ENCODE results near the gene PICALM.
"Not testable (repeated sequence)": the region's sequence is repeated elsewhere in the genome, so short reads cannot be mapped to it uniquely, and the experiment has no call there.

The PICALM gene

GRCh38 chr11:86068951-86069407 is at the start of gene PICALM:
TSS of gene PICALM (minus strand) at chr11:86069084. CDS start at chr11:86068780, 304 bp downstream.
- H3K4me3 ChIP-seq (ENCODE audit: low read depth, low read length) = peak within 1 kb of the TSS; percentile 96

GRCh38 chr11:86118253-86118652 is 49.4 kb upstream of the PICALM start:
- no peak overlapping the region for H3K4me3 ChIP-seq (ENCODE audit: low read depth, low read length)
- DNase-seq (ENCODE audit: low read depth) = no peak

More at GRCh38 chr11:86068951-86069407, at the start of gene PICALM:
- peak; percentile 97 for DNase-seq (ENCODE audit: low read depth)

- DNase-seq (ENCODE audit: low read depth) = no peak
These were observed 48.8 kb upstream of the PICALM start for GRCh38 chr11:86117712-86118063.

GRCh38 chr11:86117001-86117711 is 48.3 kb upstream of the PICALM start:
- H3K4me3 ChIP-seq (ENCODE audit: low read depth, low read length) = no peak overlapping the region
- no peak for DNase-seq (ENCODE audit: low read depth)

More at GRCh38 chr11:86117712-86118063, 48.8 kb upstream of the PICALM start:
- no peak overlapping the region for H3K4me3 ChIP-seq (ENCODE audit: low read depth, low read length)

GRCh38 chr11:86116386-86116726 is 47.5 kb upstream of the PICALM start:
- peak; percentile 61 for DNase-seq (ENCODE audit: low read depth)
- no peak overlapping the region for H3K4me3 ChIP-seq (ENCODE audit: low read depth, low read length)

GRCh38 chr11:86115542-86116385 is 46.9 kb upstream of the PICALM start:
- no peak overlapping the region for H3K4me3 ChIP-seq (ENCODE audit: low read depth, low read length)
- no peak for DNase-seq (ENCODE audit: low read depth)

- no peak for DNase-seq (ENCODE audit: low read depth)
These were observed 40.2 kb upstream of the PICALM start for GRCh38 chr11:86108890-86109638.

GRCh38 chr11:86108191-86108590 is 39.3 kb upstream of the PICALM start:
- DNase-seq (ENCODE audit: low read depth) = no peak
- no peak overlapping the region for H3K4me3 ChIP-seq (ENCODE audit: low read depth, low read length)

More at GRCh38 chr11:86108890-86109638, 40.2 kb upstream of the PICALM start:
- H3K4me3 ChIP-seq (ENCODE audit: low read depth, low read length) = no peak overlapping the region

- no peak overlapping the region for H3K4me3 ChIP-seq (ENCODE audit: low read depth, low read length)
- DNase-seq (ENCODE audit: low read depth) = no peak
These were observed 38.0 kb upstream of the PICALM start for GRCh38 chr11:86106916-86107315.

GRCh38 chr11:86106031-86106430 is 37.1 kb upstream of the PICALM start:
- H3K4me3 ChIP-seq (ENCODE audit: low read depth, low read length); DNase-seq (ENCODE audit: low read depth): not testable (repeated sequence)

GRCh38 chr11:86105601-86106000 is 36.7 kb upstream of the PICALM start:
- not testable (repeated sequence) for DNase-seq (ENCODE audit: low read depth); H3K4me3 ChIP-seq (ENCODE audit: low read depth, low read length)

GRCh38 chr11:86103808-86104207 is 34.9 kb upstream of the PICALM start:
- H3K4me3 ChIP-seq (ENCODE audit: low read depth, low read length) = no peak overlapping the region
- DNase-seq (ENCODE audit: low read depth) = no peak

GRCh38 chr11:86101941-86102407 is 33.1 kb upstream of the PICALM start:
- H3K4me3 ChIP-seq (ENCODE audit: low read depth, low read length) = no peak overlapping the region
- DNase-seq (ENCODE audit: low read depth) = no peak

- H3K4me3 ChIP-seq (ENCODE audit: low read depth, low read length) = no peak overlapping the region
- DNase-seq (ENCODE audit: low read depth) = no peak
These were observed 32.6 kb upstream of the PICALM start for GRCh38 chr11:86101493-86101892.

GRCh38 chr11:86099874-86100273 is 31.0 kb upstream of the PICALM start:
- DNase-seq (ENCODE audit: low read depth) = peak; percentile 71
- no peak overlapping the region for H3K4me3 ChIP-seq (ENCODE audit: low read depth, low read length)

- no peak for DNase-seq (ENCODE audit: low read depth)
These were observed 29.1 kb upstream of the PICALM start for GRCh38 chr11:86097980-86098379.

GRCh38 chr11:86091566-86091965 is 22.7 kb upstream of the PICALM start:
- no peak for DNase-seq (ENCODE audit: low read depth)
- H3K4me3 ChIP-seq (ENCODE audit: low read depth, low read length) = no peak overlapping the region

More at GRCh38 chr11:86097980-86098379, 29.1 kb upstream of the PICALM start:
- H3K4me3 ChIP-seq (ENCODE audit: low read depth, low read length) = no peak overlapping the region

- H3K4me3 ChIP-seq (ENCODE audit: low read depth, low read length) = no peak overlapping the region
- no peak for DNase-seq (ENCODE audit: low read depth)
These were observed 22.2 kb upstream of the PICALM start for GRCh38 chr11:86091086-86091485.

GRCh38 chr11:86089659-86090058 is 20.8 kb upstream of the PICALM start:
- DNase-seq (ENCODE audit: low read depth) = peak; percentile 47
- H3K4me3 ChIP-seq (ENCODE audit: low read depth, low read length) = no peak overlapping the region

GRCh38 chr11:86087688-86088087 is 18.8 kb upstream of the PICALM start:
- not testable (repeated sequence) for DNase-seq (ENCODE audit: low read depth)

More at GRCh38 chr11:86087688-86088087, 18.8 kb upstream of the PICALM start:
- H3K4me3 ChIP-seq (ENCODE audit: low read depth, low read length) = not testable (repeated sequence)
